Astrocyte of the spinal cord (primary cell): ENCODE data around the gene CDK11A.
"Not testable (repeated sequence)": the region's sequence is repeated elsewhere in the genome, so short reads cannot be mapped to it uniquely, and the experiment has no call there.

Experiments
- DNase-seq: peaks from one replicate; pipeline ENCODE4 v3.0.0; 2011; ENCODE audit warnings: low read depth, low spot score
- H3K4me3 ChIP-seq: 2 replicates; pipeline ENCODE4 v1.5.1; 2011; ENCODE audit warnings: low read depth, mild to moderate bottlenecking, low read length, moderate library complexity
- in situ Hi-C: cut with HindIII; loops from 2 replicates; pipeline ENCODE4 v1.10.0; 2017; ENCODE audit warnings: low sequenced_read_pairs
- TF ChIP-seq, protein P1 (sequence below): IDR thresholded peaks from 2 replicates; pipeline ENCODE4 v1.5.1; 2012; ENCODE audit warnings: low read depth, mild to moderate bottlenecking, low read length, inconsistent platforms

The CDK11A gene

DNA sequence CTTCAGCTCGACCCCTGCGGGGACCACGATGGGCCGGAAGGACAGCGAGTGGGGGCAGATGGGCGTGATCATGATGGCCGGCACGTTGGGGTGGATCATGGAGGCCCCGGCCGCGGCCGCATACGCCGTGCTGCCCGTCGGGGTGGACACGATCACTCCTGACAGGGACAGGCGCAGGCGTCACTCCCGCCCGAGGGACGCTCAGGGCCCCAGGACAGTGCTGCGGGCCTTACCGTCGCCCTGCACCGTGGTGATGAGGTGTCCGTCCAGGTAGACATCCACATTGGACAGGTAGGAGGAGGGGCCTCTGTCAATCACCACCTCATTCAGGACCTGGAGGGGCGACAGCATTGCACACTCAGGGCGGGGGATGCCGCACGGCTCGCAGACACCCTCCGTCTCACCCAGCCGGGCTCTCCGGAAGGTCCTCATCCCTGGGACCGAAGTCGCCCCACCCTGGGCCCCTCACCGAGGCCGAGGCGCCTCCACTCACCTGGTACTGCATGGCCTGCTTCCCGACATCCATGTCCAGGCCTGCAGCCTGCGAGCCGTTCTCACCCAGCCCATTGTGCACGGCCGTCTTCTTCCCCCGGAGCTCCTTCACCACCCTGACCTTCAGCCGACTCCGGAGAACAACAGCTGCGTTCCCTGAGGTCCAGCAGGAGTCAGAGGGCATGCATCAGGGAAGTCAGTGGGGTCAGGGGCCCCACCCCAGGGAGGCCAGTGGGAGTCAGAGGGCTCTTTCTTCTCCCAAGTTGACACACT is 30.1 kb upstream of the CDK11A start:
- no peak for DNase-seq
- in situ Hi-C loops: no loop called here
- TF ChIP-seq, protein P1, sequence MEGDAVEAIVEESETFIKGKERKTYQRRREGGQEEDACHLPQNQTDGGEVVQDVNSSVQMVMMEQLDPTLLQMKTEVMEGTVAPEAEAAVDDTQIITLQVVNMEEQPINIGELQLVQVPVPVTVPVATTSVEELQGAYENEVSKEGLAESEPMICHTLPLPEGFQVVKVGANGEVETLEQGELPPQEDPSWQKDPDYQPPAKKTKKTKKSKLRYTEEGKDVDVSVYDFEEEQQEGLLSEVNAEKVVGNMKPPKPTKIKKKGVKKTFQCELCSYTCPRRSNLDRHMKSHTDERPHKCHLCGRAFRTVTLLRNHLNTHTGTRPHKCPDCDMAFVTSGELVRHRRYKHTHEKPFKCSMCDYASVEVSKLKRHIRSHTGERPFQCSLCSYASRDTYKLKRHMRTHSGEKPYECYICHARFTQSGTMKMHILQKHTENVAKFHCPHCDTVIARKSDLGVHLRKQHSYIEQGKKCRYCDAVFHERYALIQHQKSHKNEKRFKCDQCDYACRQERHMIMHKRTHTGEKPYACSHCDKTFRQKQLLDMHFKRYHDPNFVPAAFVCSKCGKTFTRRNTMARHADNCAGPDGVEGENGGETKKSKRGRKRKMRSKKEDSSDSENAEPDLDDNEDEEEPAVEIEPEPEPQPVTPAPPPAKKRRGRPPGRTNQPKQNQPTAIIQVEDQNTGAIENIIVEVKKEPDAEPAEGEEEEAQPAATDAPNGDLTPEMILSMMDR: no peak
- no peak overlapping the region for H3K4me3 ChIP-seq

- H3K4me3 ChIP-seq: no peak overlapping the region
- in situ Hi-C loops: no loop called here
- no peak for DNase-seq
- TF ChIP-seq, protein P1: no peak
Observed at GRCh38 chr1:1753607-1754005, 29.4 kb upstream of the CDK11A start.

- TF ChIP-seq, protein P1: no peak
- no peak overlapping the region for H3K4me3 ChIP-seq
- no peak for DNase-seq
- in situ Hi-C loops: no loop called here
Observed at GRCh38 chr1:1752636-1753606, 28.8 kb upstream of the CDK11A start.

DNA sequence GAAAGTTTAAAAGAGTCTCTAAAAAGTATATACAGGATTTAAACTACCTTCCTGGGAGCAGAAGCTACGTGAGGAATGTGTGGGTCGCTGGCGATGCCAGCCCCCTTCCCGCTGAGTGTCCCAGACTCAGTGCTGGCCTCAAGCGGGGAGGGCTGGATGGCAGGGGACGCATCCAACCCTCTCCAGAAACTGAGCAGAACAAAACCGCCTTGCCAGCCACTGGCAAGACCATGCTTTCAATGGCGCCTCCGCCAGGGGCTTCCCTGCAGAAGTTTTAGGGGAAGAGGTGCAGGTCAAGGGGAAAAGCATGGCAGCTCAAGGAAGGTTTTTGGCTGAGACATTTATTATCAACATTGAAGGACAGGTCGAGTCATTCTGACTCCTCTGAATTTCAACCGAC is 28.0 kb upstream of the CDK11A start:
- no peak for DNase-seq
- H3K4me3 ChIP-seq: no peak overlapping the region
- TF ChIP-seq, protein P1: no peak
- in situ Hi-C loops: no loop called here

GRCh38 chr1:1749941-1750340 is 25.8 kb upstream of the CDK11A start:
- H3K4me3 ChIP-seq, in situ Hi-C loops, DNase-seq: not testable (repeated sequence)

DNA sequence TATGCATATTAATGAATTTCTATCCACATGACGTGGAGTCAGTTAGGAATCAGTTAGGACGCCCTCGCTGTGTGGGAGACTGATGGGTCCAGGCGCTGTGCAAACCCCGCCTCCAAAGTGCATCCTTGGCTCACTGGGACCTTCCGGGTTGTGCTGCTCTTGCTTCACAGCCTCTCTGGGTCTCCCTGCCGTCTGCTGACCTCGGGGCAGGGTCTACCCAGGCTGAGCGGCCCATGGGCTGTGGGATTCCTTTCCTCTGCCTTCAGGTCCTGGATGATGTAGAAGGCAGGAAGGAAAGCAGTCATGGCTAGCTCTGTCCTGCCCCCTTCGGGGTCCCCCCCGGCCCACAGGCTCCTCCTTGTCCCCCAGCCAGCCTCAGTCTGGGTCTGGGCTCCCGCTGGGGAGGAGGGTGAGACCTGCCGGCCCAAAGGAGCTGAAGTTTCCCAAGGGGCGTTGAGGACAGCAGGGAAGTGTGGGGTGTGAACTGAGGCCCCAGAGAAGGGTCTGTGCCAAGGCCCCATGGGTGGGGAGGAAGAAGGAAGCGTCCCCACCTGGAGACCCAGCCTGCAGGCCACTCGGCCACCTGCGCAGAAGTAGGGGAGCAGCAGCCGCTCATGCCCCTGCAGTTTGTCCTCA is 24.6 kb upstream of the CDK11A start:
- TF ChIP-seq, protein P1: no peak
- no peak for DNase-seq
- in situ Hi-C loops: no loop called here
- no peak overlapping the region for H3K4me3 ChIP-seq

GRCh38 chr1:1746566-1746909 is 22.4 kb upstream of the CDK11A start:
- in situ Hi-C loops, DNase-seq, H3K4me3 ChIP-seq: not testable (repeated sequence)

DNA sequence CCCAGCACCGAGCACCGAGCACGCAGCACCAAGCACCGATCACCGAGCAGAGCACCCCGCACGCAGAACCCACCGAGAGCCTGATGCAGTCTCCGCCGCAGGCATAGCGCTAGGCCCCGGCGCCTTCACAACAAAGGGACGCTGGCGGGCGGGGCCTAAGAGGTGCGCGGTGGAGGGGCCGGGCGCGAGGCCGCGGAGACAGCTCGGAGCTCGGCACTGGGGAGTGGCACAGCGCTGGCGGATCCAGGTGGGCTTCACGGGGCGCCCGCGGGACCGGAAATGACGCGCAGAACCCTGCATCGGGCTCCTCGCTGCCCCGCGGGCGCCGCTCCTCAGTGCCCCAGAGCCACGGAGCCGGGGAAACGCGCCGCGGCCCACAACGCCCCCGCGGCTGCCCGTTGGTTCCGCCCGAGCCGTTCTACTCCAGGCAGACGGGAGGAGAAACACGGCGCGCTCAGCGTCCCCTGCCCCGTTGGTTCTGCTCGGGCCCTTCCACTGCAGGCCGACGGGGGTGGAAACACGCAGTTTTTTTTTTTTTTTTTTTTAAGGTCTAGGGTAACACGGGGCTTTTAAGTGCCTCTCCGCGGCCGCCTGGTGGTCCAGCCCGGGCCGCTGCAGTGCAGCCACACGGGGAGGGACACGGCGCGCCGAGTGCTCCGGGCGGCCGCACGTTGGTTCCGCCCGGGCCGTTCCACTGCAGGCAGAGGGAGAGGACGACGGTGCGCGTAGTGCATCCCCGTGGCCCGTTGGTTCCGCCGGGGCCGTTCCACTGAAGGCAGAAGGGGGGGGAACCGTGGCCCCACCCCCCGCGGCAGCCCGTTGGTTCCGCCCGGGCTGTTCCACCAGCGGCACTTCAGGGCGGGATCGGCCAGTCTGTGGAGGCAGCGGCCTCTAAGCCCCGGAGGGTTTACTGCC is 21.8 kb upstream of the CDK11A start:
- peak overlapping the region; percentile 34 for H3K4me3 ChIP-seq
- in situ Hi-C loops: not testable (repeated sequence)
- DNase-seq: peak; percentile 7

DNA sequence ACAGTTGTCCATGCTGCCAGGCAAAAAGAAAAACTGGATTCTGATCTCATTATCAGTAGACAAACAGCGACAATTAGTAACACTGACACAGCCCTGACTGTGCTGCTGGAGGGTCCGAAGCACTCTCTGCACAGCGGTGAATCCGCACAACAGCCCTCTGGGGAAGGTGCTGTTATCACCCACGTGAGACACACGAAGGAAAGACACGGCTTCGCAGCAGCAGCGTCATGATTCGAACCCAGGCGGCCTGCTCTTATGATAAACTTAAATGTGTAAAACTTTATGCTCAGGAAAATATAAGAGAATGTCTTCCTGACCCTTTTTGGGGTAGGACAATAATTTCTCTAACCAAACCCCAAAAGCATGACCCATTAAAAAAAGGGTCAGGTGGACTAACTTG is 18.4 kb upstream of the CDK11A start:
- H3K4me3 ChIP-seq, in situ Hi-C loops, DNase-seq: not testable (repeated sequence)

GRCh38 chr1:1741013-1741412 is 16.9 kb upstream of the CDK11A start:
- DNase-seq: peak; percentile 87
- H3K4me3 ChIP-seq, in situ Hi-C loops: not testable (repeated sequence)
